ENCODE measurements around the gene LIN7A.

The LIN7A gene

DNA sequence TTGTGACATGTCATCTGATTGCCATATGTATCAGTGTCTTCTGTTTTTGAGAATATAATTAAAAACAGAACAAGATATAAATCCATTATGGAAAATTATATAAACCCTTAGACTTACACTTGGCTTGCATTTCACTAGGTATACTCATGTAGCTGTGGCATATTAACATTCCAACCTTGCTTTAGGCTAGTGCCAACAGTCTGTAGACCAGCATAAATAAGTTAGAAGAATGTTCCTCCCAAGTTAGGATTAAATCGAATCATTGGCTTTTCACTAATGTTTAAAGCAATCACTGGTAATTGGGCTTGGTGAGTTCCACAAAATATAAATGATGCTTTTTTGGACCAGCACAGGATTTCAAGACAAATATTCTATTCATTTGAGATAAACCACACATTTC, 103.0 kb downstream of the LIN7A start:
- Histone ChIP-seq H3K9me3 (ENCODE audit: control insufficient read depth, insufficient read depth, low read length) (no peaks in the 10 kb centered on the region), H3K4me1 (ENCODE audit: control insufficient read depth, insufficient read depth, low read length) (peaks cover 23% of the 10 kb centered on the region), H3K36me3 (ENCODE audit: control insufficient read depth, insufficient read depth, low read length) (no peaks in the 10 kb centered on the region), H3K27me3 (ENCODE audit: control insufficient read depth, insufficient read depth, low read length) (no peaks in the 10 kb centered on the region), H3K27ac (ENCODE audit: low read depth, low read length) (no peak overlapping the region), H3K9ac (ENCODE audit: low read depth, low read length) (no peak overlapping the region), H3K4me3 (ENCODE audit: low read depth, low read length) (no peak overlapping the region)

DNA sequence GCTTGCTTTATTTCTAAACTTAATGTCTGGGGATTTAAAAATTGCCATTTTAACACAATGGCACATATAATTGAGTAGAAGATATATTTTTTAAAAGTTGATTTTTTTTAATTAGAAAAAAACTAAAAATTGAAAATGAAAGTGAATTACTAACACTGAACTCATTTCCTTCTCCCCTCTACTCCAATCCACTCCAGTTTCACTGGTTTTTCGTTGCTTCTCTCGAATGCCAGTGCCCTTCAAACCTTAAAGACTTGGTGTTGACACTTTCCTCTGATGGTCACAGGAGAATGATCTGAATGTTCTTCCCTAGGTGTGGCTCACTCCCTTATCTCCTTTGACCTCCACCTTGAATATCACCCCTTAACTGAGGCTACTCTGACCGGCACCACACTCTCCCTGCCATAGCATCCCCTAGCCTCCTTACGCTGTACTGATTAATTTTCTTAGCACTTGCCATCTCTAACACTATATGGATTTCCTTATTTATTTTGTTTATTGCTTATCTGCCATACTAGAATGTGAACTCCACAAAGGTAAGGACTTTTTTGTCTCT, 107.1 kb downstream of the LIN7A start:
- no peak overlapping the region for H3K4me3 ChIP-seq (ENCODE audit: low read depth, low read length)
- H3K9ac ChIP-seq (ENCODE audit: low read depth, low read length): no peak overlapping the region
- no peaks in the 10 kb centered on the region for H3K4me1 ChIP-seq (ENCODE audit: control insufficient read depth, insufficient read depth, low read length)
- no peaks in the 10 kb centered on the region for H3K9me3 ChIP-seq (ENCODE audit: control insufficient read depth, insufficient read depth, low read length)
- H3K27me3 ChIP-seq (ENCODE audit: control insufficient read depth, insufficient read depth, low read length): no peaks in the 10 kb centered on the region
- no peak overlapping the region for H3K27ac ChIP-seq (ENCODE audit: low read depth, low read length)
- no peaks in the 10 kb centered on the region for H3K36me3 ChIP-seq (ENCODE audit: control insufficient read depth, insufficient read depth, low read length)

DNA sequence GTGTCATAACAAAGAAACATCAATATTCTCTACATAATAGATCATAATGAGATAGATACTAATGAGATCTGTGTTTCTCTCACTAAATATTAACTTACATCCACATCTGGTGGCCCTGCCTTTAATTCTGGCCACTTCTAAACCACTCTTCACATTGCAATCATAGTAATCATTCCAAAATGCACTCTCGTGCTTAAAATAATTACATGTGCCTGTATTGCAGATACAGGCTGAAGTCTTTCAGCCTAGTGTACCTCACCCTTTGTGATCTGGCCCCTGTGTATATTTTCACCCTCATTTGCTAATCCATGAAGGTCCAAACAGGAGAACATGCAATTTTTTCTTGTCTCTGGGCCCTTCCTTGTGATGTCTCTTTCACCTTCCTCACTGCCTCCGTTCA, 108.0 kb downstream of the LIN7A start:
- Histone ChIP-seq H3K4me3 (ENCODE audit: low read depth, low read length) (no peak overlapping the region), H3K27ac (ENCODE audit: low read depth, low read length) (no peak overlapping the region), H3K4me1 (ENCODE audit: control insufficient read depth, insufficient read depth, low read length) (no peaks in the 10 kb centered on the region), H3K9me3 (ENCODE audit: control insufficient read depth, insufficient read depth, low read length) (no peaks in the 10 kb centered on the region), H3K9ac (ENCODE audit: low read depth, low read length) (no peak overlapping the region), H3K27me3 (ENCODE audit: control insufficient read depth, insufficient read depth, low read length) (no peaks in the 10 kb centered on the region), H3K36me3 (ENCODE audit: control insufficient read depth, insufficient read depth, low read length) (no peaks in the 10 kb centered on the region)

DNA sequence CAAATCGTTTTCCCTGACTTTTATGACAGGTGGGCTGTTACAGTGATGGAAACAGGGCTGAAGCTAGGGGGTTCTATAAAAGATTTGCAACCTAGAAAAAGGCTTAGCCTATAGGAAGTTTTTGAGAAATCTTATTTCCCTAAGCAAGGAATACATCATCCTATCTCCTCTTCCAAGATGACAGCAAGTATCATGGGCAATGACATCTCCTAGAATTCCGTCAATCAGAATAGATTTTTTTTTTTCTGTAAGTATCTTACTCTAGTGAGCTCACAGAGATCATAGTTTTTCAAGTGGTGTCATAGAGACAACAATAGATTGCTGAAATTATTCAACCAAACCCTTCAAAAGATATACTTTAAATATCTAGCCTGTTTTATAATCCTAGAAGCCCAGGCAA, 112.2 kb downstream of the LIN7A start:
- no peak overlapping the region for H3K27ac ChIP-seq (ENCODE audit: low read depth, low read length)
- H3K27me3 ChIP-seq (ENCODE audit: control insufficient read depth, insufficient read depth, low read length): no peaks in the 10 kb centered on the region
- no peaks in the 10 kb centered on the region for H3K9me3 ChIP-seq (ENCODE audit: control insufficient read depth, insufficient read depth, low read length)
- H3K4me1 ChIP-seq (ENCODE audit: control insufficient read depth, insufficient read depth, low read length): peaks cover 15% of the 10 kb centered on the region
- H3K9ac ChIP-seq (ENCODE audit: low read depth, low read length): no peak overlapping the region
- H3K4me3 ChIP-seq (ENCODE audit: low read depth, low read length): no peak overlapping the region
- 0 out of 2 replicates have a peak, but pooled peaks cover 5% of the 10 kb centered on the region for H3K36me3 ChIP-seq (ENCODE audit: control insufficient read depth, insufficient read depth, low read length)

DNA sequence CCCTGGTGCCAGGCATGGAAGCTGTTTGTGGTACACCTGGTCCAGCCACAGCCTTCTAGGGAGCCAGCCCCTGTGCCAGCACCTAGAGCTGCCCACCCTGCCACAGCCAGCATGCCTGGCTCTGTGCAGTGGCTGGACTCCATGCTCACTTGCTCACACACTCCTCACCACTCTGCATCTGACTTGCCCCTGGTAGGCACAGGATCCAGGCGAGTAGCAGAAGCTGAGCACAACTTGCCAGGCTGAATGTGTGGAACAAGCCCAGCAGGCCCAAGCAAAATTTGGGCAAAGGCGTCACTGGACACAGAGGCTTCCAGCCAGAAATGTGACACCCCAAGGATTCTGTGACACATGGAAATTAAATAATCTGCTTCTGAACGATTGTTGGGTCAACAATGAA, 114.3 kb downstream of the LIN7A start:
- Histone ChIP-seq H3K36me3 (ENCODE audit: control insufficient read depth, insufficient read depth, low read length) (0 out of 2 replicates have a peak, but pooled peaks cover 5% of the 10 kb centered on the region), H3K4me1 (ENCODE audit: control insufficient read depth, insufficient read depth, low read length) (peaks cover 22% of the 10 kb centered on the region), H3K9ac (ENCODE audit: low read depth, low read length) (no peak overlapping the region), H3K4me3 (ENCODE audit: low read depth, low read length) (no peak overlapping the region), H3K27ac (ENCODE audit: low read depth, low read length) (no peak overlapping the region), H3K9me3 (ENCODE audit: control insufficient read depth, insufficient read depth, low read length) (no peaks in the 10 kb centered on the region), H3K27me3 (ENCODE audit: control insufficient read depth, insufficient read depth, low read length) (no peaks in the 10 kb centered on the region)

DNA sequence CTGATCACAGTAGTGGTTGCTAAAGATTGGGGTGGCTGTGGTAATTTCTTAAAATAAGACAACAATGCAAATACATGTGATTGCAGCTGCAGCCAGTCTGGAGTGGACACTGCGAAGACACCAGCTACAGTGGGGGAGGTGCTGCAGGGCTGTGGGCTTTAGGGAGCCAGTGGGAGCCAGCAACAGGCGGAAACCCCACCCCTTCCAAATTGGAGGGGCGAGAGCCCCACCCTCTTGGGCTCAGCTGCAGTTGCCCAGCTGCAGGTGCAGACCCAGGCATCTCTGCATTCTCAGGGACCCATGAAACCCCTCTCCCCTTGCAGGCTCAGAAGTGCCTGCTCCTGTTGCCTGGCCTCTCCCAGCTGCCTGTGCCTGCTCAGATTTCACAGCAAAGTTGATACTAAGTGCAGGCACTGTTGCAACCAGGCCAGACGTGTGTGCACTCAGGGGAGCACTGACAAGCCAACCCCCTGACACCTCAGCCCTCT, 116.2 kb downstream of the LIN7A start:
- Histone ChIP-seq H3K27me3 (ENCODE audit: control insufficient read depth, insufficient read depth, low read length) (no peaks in the 10 kb centered on the region), H3K9ac (ENCODE audit: low read depth, low read length) (no peak overlapping the region), H3K4me1 (ENCODE audit: control insufficient read depth, insufficient read depth, low read length) (peaks cover 22% of the 10 kb centered on the region), H3K27ac (ENCODE audit: low read depth, low read length) (no peak overlapping the region), H3K4me3 (ENCODE audit: low read depth, low read length) (no peak overlapping the region), H3K36me3 (ENCODE audit: control insufficient read depth, insufficient read depth, low read length) (0 out of 2 replicates have a peak, but pooled peaks cover 5% of the 10 kb centered on the region), H3K9me3 (ENCODE audit: control insufficient read depth, insufficient read depth, low read length) (no peaks in the 10 kb centered on the region)

DNA sequence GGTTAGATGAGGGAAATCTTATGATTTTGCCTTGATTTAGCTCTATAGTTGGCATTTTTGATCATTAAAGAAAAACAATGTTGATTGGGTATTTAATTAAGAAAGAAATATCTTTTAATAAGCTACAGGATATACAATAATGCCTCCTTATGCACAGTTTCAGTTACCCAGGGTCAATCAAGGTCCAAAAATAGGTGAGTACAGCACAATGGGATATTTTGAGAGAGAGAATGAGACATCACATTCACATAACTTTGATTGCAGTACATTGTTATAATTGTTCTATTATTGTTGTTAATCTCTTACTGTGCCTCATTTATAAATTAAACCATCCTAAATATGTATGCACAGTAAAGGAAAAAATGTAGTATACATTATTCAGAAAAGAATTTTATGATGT, 118.9 kb downstream of the LIN7A start:
- Histone ChIP-seq H3K27ac (ENCODE audit: low read depth, low read length) (no peak overlapping the region), H3K27me3 (ENCODE audit: control insufficient read depth, insufficient read depth, low read length) (no peaks in the 10 kb centered on the region), H3K4me1 (ENCODE audit: control insufficient read depth, insufficient read depth, low read length) (peaks cover 22% of the 10 kb centered on the region), H3K36me3 (ENCODE audit: control insufficient read depth, insufficient read depth, low read length) (0 out of 2 replicates have a peak, but pooled peaks cover 5% of the 10 kb centered on the region), H3K9ac (ENCODE audit: low read depth, low read length) (no peak overlapping the region), H3K4me3 (ENCODE audit: low read depth, low read length) (no peak overlapping the region), H3K9me3 (ENCODE audit: control insufficient read depth, insufficient read depth, low read length) (no peaks in the 10 kb centered on the region)

DNA sequence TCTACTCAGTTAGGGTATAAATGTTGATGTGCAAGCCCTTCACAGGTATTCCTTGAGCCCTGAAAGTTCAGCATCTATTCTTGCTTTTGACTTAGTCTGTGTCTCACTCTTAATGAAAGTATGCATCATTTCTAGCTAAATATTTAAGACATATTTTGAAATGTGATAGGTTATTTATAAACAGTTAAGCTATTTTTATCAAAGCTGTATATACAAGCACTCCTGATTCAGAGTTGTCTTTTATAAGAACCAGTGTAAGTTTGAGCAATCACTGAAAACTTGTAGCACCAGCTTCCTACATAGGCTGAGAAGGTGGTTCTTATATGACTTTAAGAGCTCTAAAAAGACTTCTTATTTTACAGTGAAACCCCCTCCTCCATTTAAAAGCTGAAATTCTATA, 122.4 kb downstream of the LIN7A start:
- H3K4me1 ChIP-seq (ENCODE audit: control insufficient read depth, insufficient read depth, low read length): peaks cover 6% of the 10 kb centered on the region; the same call in 1 of the 2 replicates
- H3K27me3 ChIP-seq (ENCODE audit: control insufficient read depth, insufficient read depth, low read length): no peaks in the 10 kb centered on the region
- H3K9me3 ChIP-seq (ENCODE audit: control insufficient read depth, insufficient read depth, low read length): no peaks in the 10 kb centered on the region
- H3K27ac ChIP-seq (ENCODE audit: low read depth, low read length): no peak overlapping the region
- H3K36me3 ChIP-seq (ENCODE audit: control insufficient read depth, insufficient read depth, low read length): peaks cover 10% of the 10 kb centered on the region; the same call in 1 of the 2 replicates
- no peak overlapping the region for H3K9ac ChIP-seq (ENCODE audit: low read depth, low read length)
- H3K4me3 ChIP-seq (ENCODE audit: low read depth, low read length): no peak overlapping the region

DNA sequence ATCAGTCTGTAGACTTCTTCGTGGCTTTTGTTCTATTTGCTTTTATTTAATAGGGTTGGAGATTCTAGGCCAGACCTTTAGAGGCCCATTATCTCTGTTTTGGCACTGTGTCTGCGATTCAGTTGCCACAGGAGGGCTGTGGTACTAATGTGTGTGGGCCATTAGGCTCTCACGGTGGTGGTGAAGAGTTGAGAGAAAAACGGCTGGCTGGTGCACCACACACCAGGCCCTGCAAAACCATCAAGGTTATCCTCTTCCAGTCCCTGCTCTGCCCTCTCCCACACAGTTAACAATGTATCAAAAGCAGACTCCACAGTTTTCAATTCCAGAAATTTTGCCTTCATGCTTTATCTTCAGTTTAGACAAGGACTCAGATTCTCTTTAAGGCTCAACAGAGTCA, 123.3 kb downstream of the LIN7A start:
- Histone ChIP-seq H3K27me3 (ENCODE audit: control insufficient read depth, insufficient read depth, low read length) (no peaks in the 10 kb centered on the region), H3K4me1 (ENCODE audit: control insufficient read depth, insufficient read depth, low read length) (no peaks in the 10 kb centered on the region), H3K36me3 (ENCODE audit: control insufficient read depth, insufficient read depth, low read length) (peaks cover 10% of the 10 kb centered on the region; the same call in 1 of the 2 replicates), H3K9ac (ENCODE audit: low read depth, low read length) (no peak overlapping the region), H3K9me3 (ENCODE audit: control insufficient read depth, insufficient read depth, low read length) (no peaks in the 10 kb centered on the region), H3K4me3 (ENCODE audit: low read depth, low read length) (no peak overlapping the region), H3K27ac (ENCODE audit: low read depth, low read length) (no peak overlapping the region)

DNA sequence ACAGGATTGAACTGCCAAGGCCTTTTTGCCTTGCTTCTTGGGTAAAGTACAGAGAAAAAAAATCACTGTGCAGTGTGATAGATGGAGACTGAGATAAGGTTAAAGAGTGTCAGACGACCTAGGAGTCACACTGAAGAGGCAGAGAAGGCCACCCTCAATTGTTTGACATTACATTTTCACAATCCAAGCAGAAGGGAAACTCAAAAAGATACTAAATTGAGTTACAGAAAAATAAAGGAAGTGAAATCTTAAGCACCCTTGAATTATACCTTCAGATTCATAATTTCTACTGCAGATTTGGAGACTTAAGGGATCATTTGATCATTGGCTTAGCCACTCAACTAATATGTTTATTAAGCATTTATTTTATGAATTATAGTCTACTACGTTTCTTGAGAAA, 123.9 kb downstream of the LIN7A start:
- H3K27ac ChIP-seq (ENCODE audit: low read depth, low read length): no peak overlapping the region
- no peaks in the 10 kb centered on the region for H3K9me3 ChIP-seq (ENCODE audit: control insufficient read depth, insufficient read depth, low read length)
- no peak overlapping the region for H3K4me3 ChIP-seq (ENCODE audit: low read depth, low read length)
- H3K36me3 ChIP-seq (ENCODE audit: control insufficient read depth, insufficient read depth, low read length): peaks cover 10% of the 10 kb centered on the region; the same call in 1 of the 2 replicates
- no peak overlapping the region for H3K9ac ChIP-seq (ENCODE audit: low read depth, low read length)
- H3K4me1 ChIP-seq (ENCODE audit: control insufficient read depth, insufficient read depth, low read length): no peaks in the 10 kb centered on the region
- H3K27me3 ChIP-seq (ENCODE audit: control insufficient read depth, insufficient read depth, low read length): no peaks in the 10 kb centered on the region

DNA sequence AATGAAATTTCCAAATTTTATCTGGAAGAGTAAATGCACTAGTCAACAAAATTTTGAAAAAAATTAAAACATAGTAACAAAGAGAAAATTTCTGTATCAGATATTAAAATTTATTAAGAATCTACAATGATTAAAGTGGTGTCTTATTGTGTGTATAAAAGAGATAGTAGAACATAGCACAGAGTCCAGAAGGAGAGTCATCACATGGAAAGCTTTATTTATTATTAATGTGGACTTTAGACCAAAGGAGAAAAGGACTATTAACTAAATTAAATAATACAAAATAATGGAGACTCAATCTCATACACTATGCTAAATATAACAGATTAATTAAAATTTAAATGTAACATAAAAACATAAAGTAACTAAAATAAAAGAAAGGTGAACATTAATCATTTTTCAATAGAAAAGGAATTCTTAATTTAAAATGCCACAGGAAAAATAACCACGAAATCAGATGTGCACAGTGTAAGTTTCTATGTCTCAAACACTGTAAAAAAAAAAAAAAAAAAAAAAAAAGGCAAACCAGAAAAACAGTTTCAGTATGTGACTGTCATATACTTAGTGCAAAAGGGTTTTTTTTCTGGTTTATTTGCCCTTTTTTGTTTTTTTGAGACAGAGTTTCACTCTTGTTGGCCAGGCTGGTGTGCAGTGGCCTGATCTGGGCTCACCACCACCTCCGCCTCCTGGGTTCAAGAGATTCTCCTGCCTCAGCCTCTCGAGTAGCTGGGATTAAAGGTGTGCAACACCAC, 125.6 kb downstream of the LIN7A start:
- Histone ChIP-seq H3K9me3 (ENCODE audit: control insufficient read depth, insufficient read depth, low read length) (no peaks in the 10 kb centered on the region), H3K4me3 (ENCODE audit: low read depth, low read length) (no peak overlapping the region), H3K27me3 (ENCODE audit: control insufficient read depth, insufficient read depth, low read length) (no peaks in the 10 kb centered on the region), H3K36me3 (ENCODE audit: control insufficient read depth, insufficient read depth, low read length) (peaks cover 10% of the 10 kb centered on the region; the same call in 1 of the 2 replicates), H3K27ac (ENCODE audit: low read depth, low read length) (no peak overlapping the region), H3K4me1 (ENCODE audit: control insufficient read depth, insufficient read depth, low read length) (no peaks in the 10 kb centered on the region), H3K9ac (ENCODE audit: low read depth, low read length) (no peak overlapping the region)
